HepG2 (cell line): ENCODE data around the gene RASGRP1.

ENCODE experiments used
- ASH2L ChIP-seq: fragments of 300-600, 200-600 bp; sonication (generic); IDR thresholded peaks from 2 replicates; pipeline ENCODE4 v1.7.0; 2017; ENCODE audit warnings: low read depth, mild to moderate bottlenecking, moderate library complexity, mixed read lengths, low read length; ENCODE audit not compliant: insufficient read length
- CREM ChIP-seq, 2 experiments: sonication (generic) in 1 of 2; formaldehyde crosslinking in 1 of 2; IDR thresholded peaks; 2 replicates each; pipeline versions ENCODE4 v1.4.0 to v1.6.1; 2016 to 2020; ENCODE audit warnings: antibody characterized with exemption in 1 of 2, mild to moderate bottlenecking in 1 of 2, missing genetic modification reagents in 1 of 2
- EP300 ChIP-seq, 3 experiments: sonication (generic) in 1 of 3; formaldehyde crosslinking in 1 of 3; IDR thresholded peaks; 2 replicates each; pipeline versions ENCODE4 v1.5.1 to v1.6.1; 2011 to 2020; ENCODE audit warnings: low read depth in 2 of 3, low read length in 2 of 3, borderline replicate concordance in 1 of 3, improper control_type of control experiment in 1 of 3, mild to moderate bottlenecking in 1 of 3, missing genetic modification reagents in 1 of 3, moderate library complexity in 1 of 3
- NFE2 ChIP-seq: sonication (generic); formaldehyde crosslinking; IDR thresholded peaks from 2 replicates; pipeline ENCODE4 v1.4.0; 2020; ENCODE audit warnings: missing genetic modification reagents
- SP1 ChIP-seq, 2 experiments: fragments of 450-650 bp in 1 of 2; sonication (generic) in 1 of 2; formaldehyde crosslinking in 1 of 2; IDR thresholded peaks; 2 replicates each; pipeline versions ENCODE4 v1.4.0 to v1.6.1; 2016 to 2020; ENCODE audit warnings: missing genetic modification reagents in 1 of 2
- ZNF878 ChIP-seq: sonication (generic); formaldehyde crosslinking; IDR thresholded peaks from 2 replicates; pipeline ENCODE4 v1.8.1; 2023; ENCODE audit warnings: mild to moderate bottlenecking, missing genetic modification reagents, moderate library complexity
- TF ChIP-seq, protein P1 (sequence below): sonication (generic); formaldehyde crosslinking; IDR thresholded peaks from 2 replicates; pipeline ENCODE4 v1.5.0; 2020; ENCODE audit warnings: mild to moderate bottlenecking, missing genetic modification reagents, moderate library complexity

- TF ChIP-seq, protein P1, sequence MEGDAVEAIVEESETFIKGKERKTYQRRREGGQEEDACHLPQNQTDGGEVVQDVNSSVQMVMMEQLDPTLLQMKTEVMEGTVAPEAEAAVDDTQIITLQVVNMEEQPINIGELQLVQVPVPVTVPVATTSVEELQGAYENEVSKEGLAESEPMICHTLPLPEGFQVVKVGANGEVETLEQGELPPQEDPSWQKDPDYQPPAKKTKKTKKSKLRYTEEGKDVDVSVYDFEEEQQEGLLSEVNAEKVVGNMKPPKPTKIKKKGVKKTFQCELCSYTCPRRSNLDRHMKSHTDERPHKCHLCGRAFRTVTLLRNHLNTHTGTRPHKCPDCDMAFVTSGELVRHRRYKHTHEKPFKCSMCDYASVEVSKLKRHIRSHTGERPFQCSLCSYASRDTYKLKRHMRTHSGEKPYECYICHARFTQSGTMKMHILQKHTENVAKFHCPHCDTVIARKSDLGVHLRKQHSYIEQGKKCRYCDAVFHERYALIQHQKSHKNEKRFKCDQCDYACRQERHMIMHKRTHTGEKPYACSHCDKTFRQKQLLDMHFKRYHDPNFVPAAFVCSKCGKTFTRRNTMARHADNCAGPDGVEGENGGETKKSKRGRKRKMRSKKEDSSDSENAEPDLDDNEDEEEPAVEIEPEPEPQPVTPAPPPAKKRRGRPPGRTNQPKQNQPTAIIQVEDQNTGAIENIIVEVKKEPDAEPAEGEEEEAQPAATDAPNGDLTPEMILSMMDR (CRISPR knock-in tag): no peak
- no peak for TF ChIP-seq EP300 (IDR thresholded peaks at IDR 0.05; ENCODE audit: low read depth in 2 of 2, low read length in 2 of 2)
- TF ChIP-seq EP300 (CRISPR knock-in tag; IDR thresholded peaks at IDR 0.05; ENCODE audit: borderline replicate concordance): no peak
- TF ChIP-seq CREM (IDR thresholded peaks at IDR 0.05): no peak
- TF ChIP-seq CREM (CRISPR knock-in tag; IDR thresholded peaks at IDR 0.05): no peak
- TF ChIP-seq ZNF878 (CRISPR knock-in tag): no peak
- no peak for TF ChIP-seq ASH2L
- TF ChIP-seq NFE2 (CRISPR knock-in tag): no peak
- no peak for TF ChIP-seq SP1 (IDR thresholded peaks at IDR 0.05)
- TF ChIP-seq SP1 (CRISPR knock-in tag; IDR thresholded peaks at IDR 0.05): no peak
These were observed 35.6 kb upstream of the RASGRP1 start for GRCh38 chr15:38600236-38600635.
